K562 (cell line): Measurements from ENCODE around the gene PRIM1. TPM values are rescaled to one million over a fixed set of nuclear protein-coding genes. Genes with fewer than 3 reads are reported as not detected.
A peak's percentile ranks its signal among the peaks of the same experiment; 100 is the strongest.

ENCODE experiments used
- BRF1 ChIP-seq: IDR thresholded peaks from 3 replicates; pipeline ENCODE4 v1.6.1; 2011; ENCODE audit warnings: borderline replicate concordance, mild to moderate bottlenecking; ENCODE audit not compliant: insufficient read length; ENCODE audit errors: extremely low read depth
- CBX3 ChIP-seq, 2 experiments: IDR thresholded peaks; 1 replicate in 1 of 2; 2 replicates in 1 of 2; pipeline ENCODE4 v1.6.1; 2012; ENCODE audit warnings: inconsistent platforms in 2 of 2, low read length in 2 of 2, borderline replicate concordance in 1 of 2, control low read depth in 1 of 2
- HMGN3 ChIP-seq: IDR thresholded peaks from 2 replicates; pipeline ENCODE4 v1.6.1; 2011; ENCODE audit warnings: borderline replicate concordance, low read depth, mild to moderate bottlenecking, mixed read lengths, low read length; ENCODE audit not compliant: insufficient read length; ENCODE audit errors: extremely low read depth
- MBD1 ChIP-seq: fragments of 250-450 bp; sonication (Bioruptor Pico); IDR thresholded peaks from 2 replicates; pipeline ENCODE4 v1.8.0; 2022; ENCODE audit warnings: inconsistent platforms
- MTA1 ChIP-seq: fragments of 450-650 bp; IDR thresholded peaks from 2 replicates; pipeline ENCODE4 v1.6.1; 2017; ENCODE audit warnings: borderline replicate concordance
- MYBL2 ChIP-seq, 2 experiments: fragments of 450-650 bp in 1 of 2; sonication (generic) in 1 of 2; formaldehyde crosslinking in 1 of 2; IDR thresholded peaks; 2 replicates each; pipeline versions ENCODE4 v1.6.1 to v1.8.1; 2017 to 2022; ENCODE audit warnings: borderline replicate concordance in 1 of 2, inconsistent platforms in 1 of 2, low read depth in 1 of 2, mild to moderate bottlenecking in 1 of 2, missing genetic modification reagents in 1 of 2, moderate library complexity in 1 of 2
- PRPF4 ChIP-seq: fragments of 200-400 bp; formaldehyde crosslinking; IDR thresholded peaks from one replicate; pipeline ENCODE4 v1.6.1; 2017; ENCODE audit warnings: low read length, low read depth, mild to moderate bottlenecking; ENCODE audit not compliant: insufficient read depth, poor library complexity, severe bottlenecking
- RERE ChIP-seq: sonication (generic); formaldehyde crosslinking; IDR thresholded peaks from 2 replicates; pipeline ENCODE4 v1.8.0; 2023; ENCODE audit warnings: missing genetic modification reagents, mild to moderate bottlenecking, borderline replicate concordance
- THAP12 ChIP-seq: fragments of 250-450 bp; sonication (Bioruptor Pico); IDR thresholded peaks from 2 replicates; pipeline ENCODE4 v1.9.0; 2021; ENCODE audit warnings: mild to moderate bottlenecking, inconsistent platforms
- THRA ChIP-seq: fragments of 450-650 bp; IDR thresholded peaks from 2 replicates; pipeline ENCODE4 v1.6.1; 2017; ENCODE audit warnings: mild to moderate bottlenecking, moderate library complexity
- USF2 ChIP-seq: sonication (generic); formaldehyde crosslinking; IDR thresholded peaks from 2 replicates; pipeline ENCODE4 v1.5.0; 2020; ENCODE audit warnings: missing genetic modification reagents
- ZNF174 ChIP-seq: fragments of 250-450 bp; sonication (Bioruptor Pico); IDR thresholded peaks from 2 replicates; pipeline ENCODE4 v1.4.0; 2020; ENCODE audit warnings: mild to moderate bottlenecking
- ZNF785 ChIP-seq: fragments of 250-450 bp; sonication (Bioruptor Pico); IDR thresholded peaks from 2 replicates; pipeline ENCODE4 v1.4.0; 2020; ENCODE audit warnings: mild to moderate bottlenecking
- polyA plus RNA-seq, 8 experiments: library from polyadenylated mRNA; depleted of rRNA in 4 of 8; stranded (reverse) in 5 of 8; unstranded in 3 of 8; fragments of >200 nt; fragmentation: Nextera tagmentation in 2 of 8; fragmentation: Illumina TruSeq in 1 of 8; extraction: Ambion mirVana in 2 of 8; extraction: Trizol in 1 of 8; gene quantifications; 2 replicates each; pipeline versions ENCODE4 v1.2.1 to v1.2.3, GENCODE V29; 2011 to 2014; ENCODE audit warnings: inconsistent platforms in 1 of 8, missing spikeins in 1 of 8
- total RNA-seq, 7 experiments: library from RNA; depleted of rRNA in 6 of 7; stranded (reverse); fragments of >200 nt in 6 of 7; fragmentation: Illumina TruSeq in 2 of 7; extraction: Trizol in 2 of 7; gene quantifications; 2 replicates each; pipeline versions ENCODE4 v1.2.1 to v1.2.3, GENCODE V29; 2011 to 2021; ENCODE audit warnings: low replicate concordance in 1 of 7

The PRIM1 gene
- total and polyA plus RNA-seq, 9 of the 15 experiments (the other 6 are each of a cell fraction or from before 2014, with no cell fraction given), result 67.2 to 179 (median 140) TPM

- TF ChIP-seq USF2 (CRISPR knock-in tag) (no peak; the same call in 1 of the 2 replicates), MTA1 (peak; percentile 68; the same call in 1 of the 2 replicates), HMGN3 (no peak), PRPF4 (no peak), THRA (no peak), BRF1 (no peak), MBD1 (no peak), RERE (CRISPR knock-in tag) (0 out of 2 replicates have a peak, but pooled peaks have one; percentile 61), MYBL2 (IDR thresholded peaks at IDR 0.05; ENCODE audit: low read depth) (no peak), MYBL2 (CRISPR knock-in tag; IDR thresholded peaks at IDR 0.05; ENCODE audit: borderline replicate concordance) (no peak), ZNF174 (CRISPR knock-in tag) (no peak), ZNF785 (CRISPR knock-in tag) (no peak), CBX3 (IDR thresholded peaks at IDR 0.05; ENCODE audit: borderline replicate concordance in 1 of 2, low read length in 2 of 2) (0 out of 3 replicates have a peak, but pooled peaks of 1 of the 2 experiments have one; percentile 12), THAP12 (CRISPR knock-in tag) (peak; percentile 79; the same call in 1 of the 2 replicates)
These were observed 27.0 kb downstream of the PRIM1 start, which contains the start of gene NACA (continued) for GRCh38 chr12:56724972-56725722.
